Karpas-422 (cell line): ENCODE measurements around the gene VAC14. TPM values are rescaled to one million over a fixed set of nuclear protein-coding genes. Genes with fewer than 3 reads are reported as not detected.
A peak's percentile ranks its signal among the peaks of the same experiment; 100 is the strongest.

Source experiments
- DNase-seq: peaks from one replicate; pipeline ENCODE4 v3.0.0-alpha.2; 2015
- H2AFZ ChIP-seq: fragments of 200-600 bp; sonication (generic); 2 replicates; pipeline ENCODE4 v1.6.1; 2014; ENCODE audit warnings: antibody characterized with exemption, low read length, mixed read lengths
- H3K27ac ChIP-seq: fragments of 200-600 bp; sonication (generic); 2 replicates; pipeline ENCODE4 v1.5.1; 2014; ENCODE audit warnings: mild to moderate bottlenecking, low read length, moderate library complexity
- H3K27me3 ChIP-seq: fragments of 200-600 bp; sonication (generic); 2 replicates; pipeline ENCODE4 v1.6.1; 2014; ENCODE audit warnings: low read length, mixed read lengths
- H3K36me3 ChIP-seq: fragments of 200-600 bp; sonication (generic); 2 replicates; pipeline ENCODE4 v1.6.1; 2014; ENCODE audit warnings: low read length, mixed read lengths; ENCODE audit not compliant: insufficient read depth
- H3K4me1 ChIP-seq: fragments of 200-600 bp; sonication (generic); 2 replicates; pipeline ENCODE4 v1.6.1; 2014; ENCODE audit warnings: mild to moderate bottlenecking, low read length, mixed read lengths
- H3K4me2 ChIP-seq: fragments of 200-600 bp; sonication (generic); 2 replicates; pipeline ENCODE4 v1.6.1; 2014; ENCODE audit warnings: low read length, low read depth, mild to moderate bottlenecking; ENCODE audit not compliant: poor library complexity, severe bottlenecking
- H3K4me3 ChIP-seq: fragments of 200-600 bp; sonication (generic); 2 replicates; pipeline ENCODE4 v1.5.1; 2014; ENCODE audit warnings: mild to moderate bottlenecking, antibody characterized with exemption, low read length, mixed read lengths
- H3K79me2 ChIP-seq: fragments of 200-600 bp; sonication (generic); 2 replicates; pipeline ENCODE4 v1.6.1; 2014; ENCODE audit warnings: mild to moderate bottlenecking, low read length, mixed read lengths
- H3K9ac ChIP-seq: fragments of 200-600 bp; sonication (generic); 2 replicates; pipeline ENCODE4 v1.6.0; 2014; ENCODE audit warnings: low read length
- H3K9me2 ChIP-seq: fragments of 200-600 bp; sonication (generic), shearing (Covaris generic); replicated peaks from 2 replicates; pipeline ENCODE4 v1.6.0; 2014; ENCODE audit warnings: mild to moderate bottlenecking, low read length, moderate library complexity; ENCODE audit not compliant: insufficient read depth
- H3K9me3 ChIP-seq: fragments of 300-700, 200-600 bp; sonication (generic); 2 replicates; pipeline ENCODE4 v1.6.1; 2014; ENCODE audit warnings: low read length, mixed read lengths
- H4K20me1 ChIP-seq: fragments of 200-600 bp; sonication (generic); 2 replicates; pipeline ENCODE4 v1.6.1; 2014; ENCODE audit warnings: mild to moderate bottlenecking, antibody characterized with exemption, low read length, low read depth; ENCODE audit not compliant: insufficient read depth
- total RNA-seq: library from RNA; depleted of rRNA; stranded (reverse); fragments of >200 nt; shearing (Covaris generic); gene quantifications from 2 replicates; pipeline ENCODE4 v1.2.3, GENCODE V29; 2014; ENCODE audit warnings: low replicate concordance

Gene VAC14
- total RNA-seq, 1 experiment from 2014 or later = 39.1 TPM

DNA sequence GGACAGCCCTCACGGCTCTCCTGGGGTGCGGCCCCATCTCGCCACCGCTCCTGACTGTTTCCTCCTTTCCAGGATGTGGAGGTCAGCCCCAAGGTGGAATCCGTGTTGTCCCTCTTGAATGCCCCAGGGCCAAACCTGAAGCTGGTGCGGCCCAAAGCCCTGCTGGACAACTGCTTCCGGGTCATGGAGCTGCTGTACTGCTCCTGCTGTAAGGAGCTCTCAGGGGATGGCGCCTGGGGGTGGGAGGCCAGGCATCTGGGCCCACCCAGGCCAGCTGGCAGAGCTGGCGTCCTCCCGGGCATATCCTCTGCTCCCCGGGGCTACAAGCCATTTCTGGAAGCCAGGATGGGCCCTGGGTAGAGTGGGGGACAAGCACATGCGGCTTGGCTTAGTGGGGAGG, 141.4 kb downstream of the VAC14 start:
- Histone ChIP-seq H3K9ac (no peak overlapping the region), H3K4me1 (no peaks in the 10 kb centered on the region), H3K4me3 (no peak overlapping the region), H2AFZ (no peak overlapping the region), H3K9me3 (no peaks in the 10 kb centered on the region), H3K9me2 (no peaks in the 10 kb centered on the region), H3K36me3 (no peaks in the 10 kb centered on the region), H3K79me2 (no peaks in the 10 kb centered on the region), H3K27me3 (no peaks in the 10 kb centered on the region), H3K27ac (no peak overlapping the region), H4K20me1 (no peaks in the 10 kb centered on the region), H3K4me2 (no peak overlapping the region)
- no peak for DNase-seq

DNA sequence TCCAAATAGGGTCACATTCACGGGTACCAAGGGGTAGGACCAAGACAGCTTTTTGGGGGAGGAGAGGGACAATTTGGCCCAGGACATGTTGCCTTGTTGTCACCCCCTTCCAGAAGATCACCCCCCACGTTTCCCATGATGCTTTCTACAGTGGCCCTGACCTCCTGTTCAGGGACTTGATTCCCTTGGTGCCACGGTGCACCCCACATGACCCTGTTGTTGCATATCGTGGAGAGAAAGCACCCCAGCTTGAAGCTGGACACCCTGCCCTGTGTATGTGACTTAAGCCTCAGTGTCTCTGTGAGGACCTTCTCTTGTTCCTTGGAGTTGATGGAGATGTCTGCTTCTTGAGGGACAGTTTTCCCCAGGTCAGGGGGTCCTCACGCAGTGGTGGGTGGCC, 142.0 kb downstream of the VAC14 start:
- Histone ChIP-seq H3K27me3 (no peaks in the 10 kb centered on the region), H3K4me2 (no peak overlapping the region), H3K9me3 (no peaks in the 10 kb centered on the region), H4K20me1 (no peaks in the 10 kb centered on the region), H3K4me1 (no peaks in the 10 kb centered on the region), H3K27ac (no peak overlapping the region), H3K9ac (no peak overlapping the region), H2AFZ (no peak overlapping the region), H3K9me2 (no peaks in the 10 kb centered on the region), H3K4me3 (no peak overlapping the region), H3K79me2 (no peaks in the 10 kb centered on the region), H3K36me3 (no peaks in the 10 kb centered on the region)
- DNase-seq = no peak

DNA sequence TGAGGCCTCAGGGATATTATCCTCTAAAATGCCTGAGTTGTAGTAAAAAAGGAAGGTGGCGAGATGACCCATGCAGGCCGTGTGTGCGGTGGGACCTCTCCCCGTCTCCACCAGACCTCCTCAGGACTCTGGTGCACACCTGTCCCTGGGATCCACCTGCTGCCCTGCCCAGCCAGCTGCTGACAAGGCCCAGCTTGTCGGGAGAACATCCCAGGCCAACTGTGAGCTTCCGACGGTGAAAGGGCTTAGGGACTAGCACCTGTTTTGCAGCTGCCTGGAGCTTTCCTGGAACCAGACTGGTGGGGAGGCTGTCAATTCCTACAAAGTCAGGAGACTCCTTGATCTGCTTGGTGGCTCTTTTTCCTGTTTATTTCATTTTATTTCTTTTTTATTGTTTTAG, 143.0 kb downstream of the VAC14 start:
- H3K4me3 ChIP-seq = no peak overlapping the region

GRCh38 chr16:70656712-70657263, 144.2 kb downstream of the VAC14 start:
- no peaks in the 10 kb centered on the region for H3K36me3 ChIP-seq
- no peaks in the 10 kb centered on the region for H3K79me2 ChIP-seq
- H3K9me2 ChIP-seq = no peaks in the 10 kb centered on the region
- DNase-seq = no peak
- no peak overlapping the region for H3K9ac ChIP-seq
- peaks cover 2% of the 10 kb centered on the region; the same call in 1 of the 2 replicates for H3K4me1 ChIP-seq
- H4K20me1 ChIP-seq = no peaks in the 10 kb centered on the region
- H3K27me3 ChIP-seq = no peaks in the 10 kb centered on the region
- H3K4me2 ChIP-seq = no peak overlapping the region
- no peak overlapping the region for H3K27ac ChIP-seq
- H2AFZ ChIP-seq = no peak overlapping the region
- H3K4me3 ChIP-seq = no peak overlapping the region
- H3K9me3 ChIP-seq = no peaks in the 10 kb centered on the region

More for the DNA sequence above, 143.0 kb downstream of the VAC14 start:
- Histone ChIP-seq H3K79me2 (no peaks in the 10 kb centered on the region), H3K9me2 (no peaks in the 10 kb centered on the region), H3K4me2 (no peak overlapping the region), H3K4me1 (peaks cover 2% of the 10 kb centered on the region; the same call in 1 of the 2 replicates), H3K9me3 (no peaks in the 10 kb centered on the region), H2AFZ (no peak overlapping the region), H3K27ac (no peak overlapping the region), H3K27me3 (no peaks in the 10 kb centered on the region), H4K20me1 (no peaks in the 10 kb centered on the region), H3K36me3 (no peaks in the 10 kb centered on the region), H3K9ac (no peak overlapping the region)
- no peak for DNase-seq

- Histone ChIP-seq H4K20me1 (no peaks in the 10 kb centered on the region), H3K27ac (no peak overlapping the region), H3K9me3 (no peaks in the 10 kb centered on the region), H3K79me2 (no peaks in the 10 kb centered on the region), H3K9ac (no peak overlapping the region), H2AFZ (no peak overlapping the region), H3K4me2 (no peak overlapping the region), H3K36me3 (no peaks in the 10 kb centered on the region), H3K9me2 (no peaks in the 10 kb centered on the region), H3K4me3 (no peak overlapping the region), H3K4me1 (peaks cover 2% of the 10 kb centered on the region; the same call in 1 of the 2 replicates), H3K27me3 (no peaks in the 10 kb centered on the region)
- DNase-seq = no peak
Measured at GRCh38 chr16:70656065-70656711, 144.8 kb downstream of the VAC14 start.

GRCh38 chr16:70653809-70654771, 146.9 kb downstream of the VAC14 start:
- no peaks in the 10 kb centered on the region for H3K9me2 ChIP-seq
- no peak overlapping the region for H3K4me2 ChIP-seq
- no peaks in the 10 kb centered on the region for H3K9me3 ChIP-seq
- peak; percentile 92 for DNase-seq
- H2AFZ ChIP-seq = no peak overlapping the region
- H3K36me3 ChIP-seq = no peaks in the 10 kb centered on the region
- H3K4me1 ChIP-seq = peaks cover 2% of the 10 kb centered on the region; the same call in 1 of the 2 replicates
- no peak overlapping the region for H3K9ac ChIP-seq
- H3K79me2 ChIP-seq = no peaks in the 10 kb centered on the region
- no peak overlapping the region for H3K4me3 ChIP-seq
- no peaks in the 10 kb centered on the region for H4K20me1 ChIP-seq
- no peaks in the 10 kb centered on the region for H3K27me3 ChIP-seq
- no peak overlapping the region for H3K27ac ChIP-seq

- Histone ChIP-seq H3K9ac (no peak overlapping the region), H3K27ac (no peak overlapping the region), H3K4me3 (no peak overlapping the region), H3K4me1 (peaks cover 5% of the 10 kb centered on the region; the same call in 1 of the 2 replicates), H3K27me3 (no peaks in the 10 kb centered on the region), H3K36me3 (no peaks in the 10 kb centered on the region), H3K9me2 (no peaks in the 10 kb centered on the region), H4K20me1 (no peaks in the 10 kb centered on the region), H2AFZ (no peak overlapping the region), H3K79me2 (no peaks in the 10 kb centered on the region), H3K4me2 (no peak overlapping the region), H3K9me3 (no peaks in the 10 kb centered on the region)
- no peak for DNase-seq
Measured at GRCh38 chr16:70653406-70653805, 147.6 kb downstream of the VAC14 start.

DNA sequence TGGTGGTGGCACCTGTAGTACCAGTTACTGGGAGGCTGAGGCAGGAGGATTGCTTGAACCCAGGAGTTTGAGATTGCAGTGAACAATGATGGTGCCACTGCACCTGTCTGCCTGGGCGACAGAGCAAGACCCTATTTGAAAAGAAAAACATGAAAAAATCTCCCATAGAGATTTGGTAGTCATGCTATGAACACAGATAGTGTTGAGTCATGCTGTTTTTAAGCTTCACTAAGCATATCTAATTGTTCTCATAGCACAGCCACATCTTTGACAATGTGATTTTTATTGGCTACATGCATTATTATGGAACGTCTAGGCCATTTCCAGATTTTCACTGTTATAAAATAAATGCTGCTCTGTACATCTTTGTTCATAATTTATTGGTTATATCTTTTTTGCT, 148.6 kb downstream of the VAC14 start:
- H3K36me3 ChIP-seq = no peaks in the 10 kb centered on the region
- no peak overlapping the region for H3K4me2 ChIP-seq
- no peak overlapping the region for H3K9ac ChIP-seq
- H3K4me1 ChIP-seq = peaks cover 5% of the 10 kb centered on the region; the same call in 1 of the 2 replicates
- no peak overlapping the region for H2AFZ ChIP-seq
- no peaks in the 10 kb centered on the region for H3K27me3 ChIP-seq
- no peaks in the 10 kb centered on the region for H3K9me2 ChIP-seq
- H3K27ac ChIP-seq = no peak overlapping the region
- no peaks in the 10 kb centered on the region for H4K20me1 ChIP-seq
- no peaks in the 10 kb centered on the region for H3K79me2 ChIP-seq
- H3K4me3 ChIP-seq = no peak overlapping the region
- H3K9me3 ChIP-seq = no peaks in the 10 kb centered on the region
- DNase-seq = no peak
